Left forelimb (tissue), 1 donor: ENCODE measurements around the gene SLC38A10.
"Not testable (repeated sequence)": the region's sequence is repeated elsewhere in the genome, so short reads cannot be mapped to it uniquely, and the experiment has no call there.

Source experiments
- DNase-seq: peaks from one replicate; pipeline ENCODE4 v3.0.0-alpha.2; 2018; ENCODE audit warnings: low spot score

SLC38A10 gene

DNA sequence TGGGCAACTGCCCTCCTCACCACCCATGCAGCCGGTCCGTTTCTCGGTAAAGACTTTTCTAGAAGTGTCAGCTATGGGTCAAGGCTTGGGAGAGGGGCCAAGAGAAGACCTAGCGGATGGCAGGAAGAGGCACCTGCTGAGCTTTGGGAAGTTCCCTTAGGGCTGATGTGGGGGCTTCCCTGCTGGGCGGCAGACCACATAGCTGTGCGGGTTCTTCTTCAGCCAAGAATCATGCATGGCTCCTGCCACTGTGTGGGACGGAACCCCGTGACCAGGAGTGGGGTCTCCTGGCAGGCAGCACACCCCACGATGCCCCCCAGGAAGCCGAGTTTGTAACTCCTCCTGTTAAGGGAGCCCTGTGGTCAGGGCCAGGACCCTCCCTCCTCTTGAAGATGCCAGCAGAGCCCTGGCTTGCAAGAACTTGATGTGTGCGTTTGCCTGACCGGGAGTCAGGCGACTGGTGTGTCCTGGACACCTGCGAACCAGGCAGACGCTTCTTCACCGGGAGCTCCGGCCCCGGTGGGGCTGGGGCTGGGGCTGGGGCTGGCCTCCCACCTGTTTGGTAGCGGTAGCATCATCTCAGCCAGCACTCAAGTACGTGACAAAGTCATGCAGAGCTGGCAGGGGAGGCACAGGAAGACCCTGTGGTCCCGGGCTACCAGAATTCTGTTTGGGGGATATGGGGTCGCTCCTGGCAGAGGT, 17.7 kb upstream of the SLC38A10 start:
- DNase-seq, result no peak

DNA sequence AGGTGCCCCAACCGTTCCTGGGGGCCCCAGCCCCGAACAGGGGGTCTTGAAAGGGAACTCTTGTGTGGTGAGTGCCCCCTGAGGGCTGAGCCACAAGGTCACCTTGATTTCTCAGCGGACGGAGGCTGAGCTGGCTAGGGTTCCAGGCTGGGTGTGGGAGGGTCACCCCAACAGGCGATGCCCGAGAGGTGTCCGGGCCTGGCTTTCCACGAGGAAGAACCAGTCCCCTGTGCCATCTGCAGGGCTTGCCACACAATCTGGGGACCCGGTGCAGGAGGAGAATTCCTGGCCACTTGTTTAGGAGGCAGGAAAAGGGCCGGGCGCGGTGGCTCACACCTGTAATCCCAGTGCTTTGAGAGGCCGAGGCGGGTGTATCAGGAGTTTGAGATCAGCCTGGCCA, 16.8 kb upstream of the SLC38A10 start:
- DNase-seq, result no peak

DNA sequence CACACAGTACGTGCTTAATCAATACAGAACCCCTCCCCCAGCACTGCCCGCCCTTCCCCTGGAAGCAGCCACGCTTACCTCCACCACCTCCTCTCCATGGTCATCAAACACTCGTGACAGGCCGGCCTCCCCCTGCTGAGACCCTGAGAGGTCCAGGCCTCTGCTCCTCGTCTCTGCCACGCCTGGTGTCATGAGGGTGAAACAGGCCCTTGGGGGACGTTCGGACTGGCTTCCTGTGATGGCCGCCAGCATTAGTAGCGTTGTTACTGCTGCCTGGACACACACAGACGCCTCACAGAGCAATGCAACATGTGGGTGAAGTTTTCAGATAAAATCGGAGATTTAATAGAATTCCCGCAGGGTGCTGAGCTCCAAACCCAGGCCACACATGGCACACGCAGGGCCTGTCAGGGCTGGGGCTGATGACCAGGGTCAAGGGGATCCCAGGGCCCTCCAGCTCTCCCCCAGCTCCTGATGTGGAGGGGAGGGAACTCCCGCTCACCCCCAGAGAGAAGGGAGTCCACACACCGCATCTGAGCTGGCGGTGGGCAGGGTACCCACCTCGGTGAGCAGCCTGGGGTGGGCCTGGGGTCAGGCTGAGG, 15.9 kb upstream of the SLC38A10 start:
- no peak for DNase-seq

DNA sequence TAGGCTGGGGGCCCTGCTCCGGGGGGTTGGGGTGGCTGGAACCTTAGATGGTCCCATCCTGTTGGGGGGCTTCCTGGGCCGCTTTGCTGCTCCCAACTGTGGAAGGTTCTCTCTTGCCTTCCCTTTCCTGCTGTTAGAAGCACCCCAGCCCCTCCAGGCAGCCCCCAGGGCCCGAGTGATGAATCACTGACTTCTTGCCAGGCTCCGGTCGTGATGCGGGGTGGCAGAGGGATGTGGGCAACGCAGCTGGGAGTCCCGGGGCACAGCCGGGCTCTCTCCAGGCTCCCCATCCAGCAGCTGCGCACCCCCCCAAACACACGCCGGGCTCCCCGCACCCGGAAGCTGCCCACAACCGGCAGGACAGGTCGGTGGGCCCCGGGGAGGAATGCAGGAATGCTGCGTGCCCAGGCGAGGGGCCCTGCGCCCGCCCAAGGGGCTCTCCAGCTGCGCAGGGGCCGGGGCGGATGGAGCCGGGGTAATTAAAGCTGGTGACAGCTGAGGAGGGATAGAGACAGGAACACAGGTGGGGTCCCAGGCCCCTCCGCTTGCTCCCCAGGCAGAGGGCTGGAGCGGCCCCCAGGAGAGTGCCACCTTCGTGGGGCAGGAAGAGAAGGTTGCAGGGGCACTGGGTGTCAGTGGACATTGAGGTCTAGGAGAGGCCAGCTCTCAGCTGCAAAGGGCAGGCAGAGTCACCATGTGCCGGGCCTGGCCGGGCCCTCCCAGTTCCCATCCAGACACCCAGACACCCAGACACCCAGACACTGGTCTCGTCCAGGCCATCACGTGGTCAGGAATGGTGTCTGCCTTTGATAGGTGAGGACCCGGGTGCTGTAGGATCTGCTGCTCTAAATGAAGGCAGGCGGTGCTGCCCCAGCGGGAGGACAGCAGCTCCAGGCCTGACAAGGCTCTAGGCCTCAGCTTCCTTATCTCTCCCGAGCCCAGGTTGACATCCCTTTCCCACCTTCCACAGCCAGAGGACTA, 15.0 kb upstream of the SLC38A10 start:
- no peak for DNase-seq

DNA sequence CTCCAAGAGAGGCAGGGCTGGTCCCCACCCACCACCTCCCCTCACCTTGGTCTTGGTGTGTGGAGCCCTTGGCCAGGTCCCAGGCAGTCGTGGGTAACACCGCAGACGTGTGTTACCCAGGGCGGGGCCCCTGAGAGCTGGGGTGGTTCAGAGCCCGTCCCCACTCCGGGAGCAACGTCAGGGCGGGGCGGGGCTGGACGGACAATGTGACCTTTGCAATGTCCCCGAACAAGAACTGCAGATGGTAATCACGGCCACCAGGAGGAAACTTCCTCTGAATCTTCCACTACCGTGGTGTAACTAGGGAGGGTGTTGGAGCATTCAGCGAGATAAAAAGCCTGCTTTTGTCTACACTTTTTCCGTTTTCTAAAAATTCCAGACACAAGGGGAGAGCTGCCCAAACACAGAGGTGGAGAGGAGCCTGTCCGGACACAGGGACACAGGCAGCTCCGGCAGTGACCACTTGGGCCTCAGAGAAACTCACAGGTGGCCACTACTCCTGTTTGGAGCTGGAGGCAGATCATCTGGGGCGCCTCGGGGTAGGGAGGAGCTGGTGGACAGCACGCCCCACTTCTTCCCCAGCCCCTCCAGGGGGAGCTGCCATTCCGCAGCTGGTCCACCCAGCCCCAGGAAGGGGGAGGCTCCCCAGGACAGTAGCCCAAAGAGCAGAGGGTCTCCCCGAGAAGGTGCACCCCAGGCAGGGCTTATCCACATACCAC, 14.2 kb upstream of the SLC38A10 start:
- DNase-seq, result no peak

DNA sequence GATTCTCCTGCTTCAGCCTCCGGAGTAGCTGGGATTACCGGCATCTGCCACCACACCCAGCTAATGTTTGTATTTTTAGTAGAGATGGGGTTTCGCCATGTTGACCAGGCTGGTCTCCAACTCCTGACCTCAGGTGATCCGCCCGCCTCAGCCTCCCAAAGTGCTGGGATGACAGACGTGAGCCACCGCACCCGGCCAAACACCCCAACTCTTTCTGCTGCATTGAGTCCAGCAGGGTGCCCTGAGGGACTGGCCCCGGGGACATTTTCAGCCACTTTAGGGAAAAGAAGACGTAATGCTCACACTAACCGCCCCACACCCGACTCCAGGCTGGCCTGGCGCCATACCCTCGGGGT, 13.7 kb upstream of the SLC38A10 start:
- DNase-seq, result not testable (repeated sequence)

DNA sequence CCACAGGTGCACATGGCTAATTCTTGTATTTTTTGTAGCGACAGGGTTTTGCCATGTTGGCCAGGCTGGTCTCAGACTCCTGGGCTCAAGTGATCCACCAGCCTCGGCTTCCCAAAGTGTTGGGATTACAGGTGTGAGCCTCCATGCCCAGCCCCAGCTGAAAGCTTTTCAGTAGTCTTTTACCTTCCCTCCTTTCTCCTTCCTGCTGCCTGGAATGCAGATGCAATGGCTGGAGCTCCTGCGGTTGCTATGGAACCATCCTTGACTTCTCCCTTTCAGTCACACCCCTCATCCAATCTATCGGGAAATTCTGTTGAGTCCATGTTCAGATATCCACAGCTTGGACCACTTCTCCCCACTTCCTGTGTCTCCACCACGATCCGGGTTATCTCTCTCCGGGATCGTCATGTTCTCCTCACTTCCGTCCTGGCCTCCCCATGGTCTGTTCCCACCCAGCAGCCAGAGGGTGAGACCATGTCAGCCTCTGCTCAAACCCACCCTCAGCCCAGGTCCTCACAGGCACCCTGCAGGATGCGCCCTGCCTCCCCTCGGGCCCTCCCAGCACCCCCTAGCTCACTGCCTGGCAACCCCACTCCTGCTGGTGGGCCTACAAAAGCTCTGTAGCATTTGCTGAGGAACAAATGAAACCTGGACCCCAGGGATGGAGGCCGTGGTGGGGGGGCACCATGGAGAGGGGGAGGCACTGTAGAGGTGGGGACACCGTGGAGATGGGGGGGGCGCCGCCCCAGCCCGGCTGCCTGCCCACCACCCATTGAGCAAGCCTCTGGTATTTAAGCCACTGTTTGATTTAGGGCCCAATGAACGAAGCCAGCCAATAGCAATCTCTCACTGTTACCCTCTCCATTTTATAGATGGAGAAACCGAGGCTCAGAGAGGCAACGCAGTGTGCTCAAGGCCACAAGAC, 12.8 kb upstream of the SLC38A10 start:
- DNase-seq, result no peak

DNA sequence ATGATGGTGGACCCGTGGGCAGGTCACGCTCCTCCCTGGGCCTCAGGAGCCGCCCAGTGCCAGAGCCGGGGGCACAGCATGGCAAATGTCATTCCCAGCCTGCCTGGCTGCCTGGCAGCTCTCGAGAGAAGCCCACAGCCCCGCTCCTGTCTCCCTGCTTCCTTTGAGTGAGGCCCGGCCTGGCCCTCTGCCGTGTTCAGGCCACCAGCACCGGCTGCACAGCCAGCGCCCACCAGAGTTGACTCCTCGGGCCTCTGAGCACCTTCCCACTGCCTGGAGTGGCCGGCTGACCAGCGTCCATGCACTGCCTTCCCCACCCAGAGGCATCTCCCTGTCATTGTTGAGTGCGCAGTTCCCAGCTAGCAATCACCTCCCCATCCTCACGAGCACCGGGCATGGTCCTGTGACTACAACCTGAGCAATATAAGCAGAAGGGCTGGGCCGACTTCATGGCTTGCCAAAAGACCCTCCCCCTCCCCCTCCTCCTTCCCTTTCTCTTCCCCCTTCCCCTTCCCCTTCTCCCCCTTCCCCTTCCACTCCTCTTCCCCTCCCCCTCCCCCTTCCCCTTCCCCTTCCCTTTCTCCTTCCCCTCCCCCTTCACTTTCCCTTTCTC, 11.9 kb upstream of the SLC38A10 start:
- DNase-seq, result no peak

DNA sequence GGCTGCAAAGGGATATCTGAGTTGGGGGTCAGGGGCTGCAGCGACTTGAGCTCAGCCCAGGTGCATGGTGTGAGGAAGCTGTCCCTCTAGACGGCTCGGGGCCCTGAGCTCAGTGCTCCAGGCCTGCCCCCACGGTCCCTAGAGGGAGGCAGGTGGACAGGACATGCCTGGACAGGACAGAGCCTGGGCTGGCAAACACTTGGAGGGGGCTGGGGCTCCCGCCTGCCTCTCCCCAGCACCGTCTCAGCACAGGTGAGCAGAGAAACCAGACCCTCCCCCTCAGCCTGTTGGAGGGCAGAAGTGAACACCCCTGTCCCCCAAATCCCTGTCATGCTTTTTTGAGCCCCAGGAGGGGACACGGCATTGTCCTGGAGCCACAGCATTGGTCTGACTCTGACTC, 11.4 kb upstream of the SLC38A10 start:
- DNase-seq, result no peak

DNA sequence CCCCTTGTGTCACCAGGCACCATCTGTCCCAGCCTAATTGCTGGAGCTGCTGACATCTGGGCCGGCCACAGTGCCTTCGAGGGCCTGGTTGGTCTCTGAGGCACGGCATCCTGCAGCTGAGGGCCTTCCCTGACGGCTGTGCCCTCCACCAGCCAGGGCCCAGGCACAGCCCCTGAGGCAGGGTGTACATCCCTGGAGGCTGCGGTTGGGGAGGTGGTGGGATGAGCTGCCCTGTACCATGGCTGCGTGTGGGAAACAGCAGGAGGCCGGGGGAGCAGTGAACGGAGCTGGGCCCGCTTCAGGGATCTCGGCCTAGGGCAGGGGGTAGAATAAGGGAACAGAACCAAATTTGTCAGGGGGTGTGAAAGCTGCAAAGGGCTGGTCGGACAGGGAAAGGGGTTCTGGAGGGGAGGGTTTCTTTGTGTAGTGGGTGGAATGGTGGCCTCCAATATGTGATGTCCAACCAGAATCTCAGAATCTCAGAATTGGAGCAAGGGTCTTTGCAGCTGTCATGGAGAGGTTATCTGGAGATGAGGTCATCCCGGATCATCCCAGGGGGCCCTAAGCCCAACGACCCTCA, 10.0 kb upstream of the SLC38A10 start:
- no peak for DNase-seq

DNA sequence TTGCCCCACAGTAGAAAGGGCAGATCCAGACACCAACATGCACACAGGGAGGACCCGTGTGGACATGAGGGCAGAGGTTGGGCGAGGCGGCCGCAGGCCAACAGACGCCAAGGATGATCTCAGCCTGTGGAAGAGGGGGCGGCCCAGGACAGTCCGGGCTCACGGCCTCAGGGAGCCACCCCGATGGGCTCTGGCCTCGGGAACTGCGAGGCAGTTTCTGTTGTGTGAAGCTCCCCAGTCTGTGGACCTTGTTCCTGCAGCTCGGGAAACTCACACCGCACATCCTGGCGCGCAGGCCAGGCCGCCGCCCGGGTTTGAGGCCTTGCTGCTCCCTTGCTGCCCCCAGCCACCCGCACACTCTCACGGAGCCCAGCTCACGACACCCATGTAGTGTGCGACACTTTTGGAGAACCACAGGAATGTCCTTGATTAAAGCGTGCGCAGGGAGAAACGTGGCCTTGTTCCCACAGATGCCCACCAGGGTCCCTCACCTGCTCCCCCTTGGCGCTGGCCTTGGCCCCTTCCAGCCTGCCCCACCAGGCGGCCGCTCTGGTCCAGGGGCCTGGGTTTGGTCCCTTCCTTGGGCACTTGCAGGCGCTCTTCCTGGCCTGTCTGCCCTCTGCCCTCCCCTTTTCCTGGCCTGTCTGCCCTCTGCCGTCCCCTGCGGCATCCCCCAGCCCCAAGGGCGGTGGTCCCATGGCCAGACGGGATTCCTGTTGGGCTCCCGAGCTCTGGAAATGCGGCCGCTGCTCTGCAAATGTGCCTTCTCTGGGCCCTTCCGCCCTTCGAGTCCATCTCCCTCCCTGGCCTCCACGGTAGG, 9.3 kb upstream of the SLC38A10 start:
- no peak for DNase-seq

DNA sequence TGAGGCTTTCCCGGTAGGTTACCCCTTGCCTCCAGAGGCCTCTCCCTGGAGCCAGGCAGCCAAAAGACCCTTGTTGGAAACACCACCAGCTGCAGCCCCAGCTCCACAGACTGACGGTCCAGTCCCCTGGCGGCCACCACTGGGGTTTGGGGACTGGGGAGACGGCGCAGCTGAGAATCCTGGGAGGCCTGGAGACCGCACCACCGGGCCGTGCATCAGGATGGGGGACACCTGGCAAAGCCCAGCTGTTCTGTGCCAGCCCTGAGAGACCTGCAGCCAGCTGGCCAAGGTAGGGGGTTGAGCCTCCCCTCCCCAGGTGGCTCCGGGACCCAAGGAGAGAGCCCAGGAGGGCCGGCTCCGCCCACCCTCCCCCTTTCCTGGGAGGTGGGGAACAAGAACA, 8.3 kb upstream of the SLC38A10 start:
- DNase-seq, result no peak

DNA sequence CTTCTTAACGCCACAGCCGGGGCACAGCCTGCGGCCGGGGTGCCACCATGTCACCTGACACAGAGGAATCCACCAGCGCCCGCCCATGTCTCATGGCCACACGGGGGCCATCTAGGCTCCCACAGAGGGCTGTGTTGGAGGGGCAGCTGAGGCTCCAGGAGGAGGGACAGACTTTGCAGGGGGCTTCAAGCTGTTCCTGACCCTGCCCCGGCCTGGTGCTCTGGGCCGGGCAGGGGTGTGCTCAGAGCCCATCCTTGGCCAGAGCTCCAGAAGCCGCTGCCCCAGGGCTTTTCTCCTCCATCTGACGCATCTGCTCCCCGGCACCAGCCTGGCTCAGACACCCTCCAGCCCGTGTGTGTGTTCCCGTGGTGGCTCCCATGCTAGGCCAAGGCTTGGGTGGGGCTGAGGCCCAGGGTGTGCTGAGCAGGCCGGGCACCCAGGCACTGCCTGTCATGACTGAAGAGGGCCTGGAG, 7.8 kb upstream of the SLC38A10 start:
- DNase-seq, result no peak

DNA sequence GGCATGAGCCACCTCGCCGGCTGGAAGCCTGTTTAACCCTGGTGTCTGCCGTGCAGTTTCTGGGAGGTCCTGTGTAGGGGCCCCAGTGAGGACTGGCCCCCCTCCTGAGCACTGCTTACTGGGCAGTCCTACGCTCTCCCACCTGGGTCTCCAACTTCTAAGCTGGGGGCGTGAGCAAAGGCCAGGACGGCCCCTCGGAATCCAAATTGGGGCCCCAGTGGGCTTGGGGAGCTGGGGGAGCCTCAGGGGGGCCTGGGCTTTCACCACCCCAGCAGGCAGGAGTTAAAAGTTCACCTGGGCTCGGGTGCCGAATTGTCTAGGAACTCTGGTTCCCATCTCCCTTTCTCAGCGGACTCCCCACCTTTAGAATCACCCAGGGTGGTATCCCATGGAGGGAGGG, 7.2 kb upstream of the SLC38A10 start:
- DNase-seq, result no peak

DNA sequence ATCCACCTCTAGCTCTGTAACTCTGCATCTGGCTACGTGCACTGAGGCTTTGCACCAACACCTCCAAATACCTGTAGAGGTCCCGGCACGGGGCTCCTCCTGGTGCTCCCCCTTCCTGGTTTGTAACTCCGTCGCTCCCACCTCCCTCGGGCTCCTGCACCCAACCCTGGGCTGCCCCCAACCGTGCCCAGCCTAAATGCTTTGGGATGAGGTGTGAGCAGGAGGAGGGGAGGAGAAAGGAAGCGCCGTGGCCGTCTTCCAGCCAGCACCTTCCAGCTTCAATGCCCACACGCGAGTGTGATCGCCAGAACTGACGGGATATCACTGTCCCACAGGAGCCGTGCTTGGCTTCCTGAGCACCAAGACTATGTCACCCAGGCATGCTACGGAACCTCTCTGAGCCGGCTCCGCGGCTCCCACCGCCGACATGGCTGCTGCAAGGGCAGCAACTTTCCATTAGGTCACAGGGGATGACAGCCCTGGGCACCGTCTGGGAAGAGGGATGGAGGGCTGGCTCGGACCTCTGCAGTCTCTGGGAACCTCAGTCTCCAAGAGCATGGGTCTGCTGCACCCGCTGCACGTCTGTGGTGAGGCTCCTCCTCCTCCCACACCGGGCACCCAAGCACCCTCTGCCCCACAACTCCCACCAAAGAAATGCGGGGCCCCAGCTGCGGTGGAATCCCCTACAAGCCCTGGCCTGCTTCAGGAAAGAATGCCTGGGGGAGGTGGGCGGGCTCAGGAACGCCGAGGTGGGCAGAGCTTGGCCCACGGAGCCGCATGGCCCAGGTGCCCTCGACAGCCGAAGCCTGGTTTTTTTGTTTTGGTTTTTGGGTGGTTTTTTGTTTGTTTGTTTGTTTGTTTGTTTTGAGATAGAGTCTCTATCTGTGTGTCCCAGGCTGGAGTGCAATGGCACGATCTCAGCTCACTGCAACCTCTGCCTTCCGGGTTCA, 6.4 kb upstream of the SLC38A10 start:
- no peak for DNase-seq

DNA sequence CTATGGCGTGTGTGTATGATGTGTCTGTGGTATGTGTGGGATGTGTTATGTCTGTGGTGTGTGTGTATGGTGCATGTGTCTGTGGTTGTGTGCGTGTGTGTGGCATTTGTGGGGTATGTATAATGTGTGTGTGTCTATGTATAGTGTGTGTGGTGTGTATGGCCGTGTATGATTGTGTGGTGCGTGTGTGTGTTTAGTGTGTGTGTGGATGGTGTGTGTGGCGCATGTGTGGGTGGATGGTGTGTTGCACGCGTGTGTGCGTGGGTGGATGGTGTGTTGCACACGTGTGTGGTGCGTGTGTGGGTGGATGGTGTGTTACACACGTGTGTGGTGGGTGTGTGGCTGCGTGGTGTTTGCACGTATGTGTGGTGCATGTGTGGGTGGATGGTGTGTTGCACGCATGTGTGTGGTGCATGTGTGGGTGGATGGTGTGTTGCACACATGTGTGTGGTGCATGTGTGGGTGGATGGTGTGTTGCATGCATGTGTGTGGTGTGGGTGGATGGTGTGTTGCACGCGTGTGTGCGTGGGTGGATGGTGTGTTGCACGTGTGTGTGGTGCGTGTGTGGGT, 5.6 kb upstream of the SLC38A10 start:
- no peak for DNase-seq

DNA sequence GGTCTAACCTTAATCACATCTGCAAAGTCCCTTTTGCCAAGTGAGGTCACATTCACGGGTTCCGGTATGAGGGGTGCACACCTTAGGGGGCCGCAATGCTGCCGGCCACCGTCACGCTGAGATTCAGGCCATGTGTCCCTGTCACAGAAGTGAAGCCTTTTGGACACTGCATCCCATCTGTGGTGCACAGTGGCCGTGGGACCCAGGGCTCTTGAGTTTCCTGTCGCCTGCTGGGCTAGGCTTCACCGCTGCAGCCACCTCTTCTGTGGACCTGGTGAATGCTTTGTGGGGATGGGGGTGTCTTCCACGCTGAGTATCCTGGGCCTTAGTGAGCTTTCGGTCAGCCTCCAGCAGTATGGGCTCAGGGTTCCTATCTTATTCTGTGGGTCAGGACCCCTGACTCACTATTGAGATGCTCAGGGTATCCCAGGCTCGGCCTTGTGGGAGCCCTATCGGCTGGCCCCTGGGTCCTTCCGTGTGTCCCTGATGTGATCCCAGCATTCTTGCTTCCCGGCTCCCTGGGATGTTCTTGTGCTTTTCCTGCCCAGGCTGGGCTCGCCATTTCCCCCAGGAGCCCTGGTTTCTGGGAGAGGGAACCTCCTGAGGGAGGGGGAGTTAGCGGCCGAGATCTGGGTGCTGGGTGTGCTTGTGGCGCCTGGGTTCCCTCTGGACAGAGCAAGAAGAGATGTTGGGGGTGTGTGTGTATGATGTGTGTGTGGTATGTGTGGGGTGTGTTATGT, 4.9 kb upstream of the SLC38A10 start:
- DNase-seq, result no peak
